IPS DF 4.7 (cell line): ENCODE results near the gene CAMSAP3.

Experiments
- DNase-seq: peaks from one replicate; pipeline ENCODE4 v3.0.0-alpha.2; 2013; ENCODE audit warnings: low spot score; ENCODE audit errors: extremely low read depth

Gene CAMSAP3

DNA sequence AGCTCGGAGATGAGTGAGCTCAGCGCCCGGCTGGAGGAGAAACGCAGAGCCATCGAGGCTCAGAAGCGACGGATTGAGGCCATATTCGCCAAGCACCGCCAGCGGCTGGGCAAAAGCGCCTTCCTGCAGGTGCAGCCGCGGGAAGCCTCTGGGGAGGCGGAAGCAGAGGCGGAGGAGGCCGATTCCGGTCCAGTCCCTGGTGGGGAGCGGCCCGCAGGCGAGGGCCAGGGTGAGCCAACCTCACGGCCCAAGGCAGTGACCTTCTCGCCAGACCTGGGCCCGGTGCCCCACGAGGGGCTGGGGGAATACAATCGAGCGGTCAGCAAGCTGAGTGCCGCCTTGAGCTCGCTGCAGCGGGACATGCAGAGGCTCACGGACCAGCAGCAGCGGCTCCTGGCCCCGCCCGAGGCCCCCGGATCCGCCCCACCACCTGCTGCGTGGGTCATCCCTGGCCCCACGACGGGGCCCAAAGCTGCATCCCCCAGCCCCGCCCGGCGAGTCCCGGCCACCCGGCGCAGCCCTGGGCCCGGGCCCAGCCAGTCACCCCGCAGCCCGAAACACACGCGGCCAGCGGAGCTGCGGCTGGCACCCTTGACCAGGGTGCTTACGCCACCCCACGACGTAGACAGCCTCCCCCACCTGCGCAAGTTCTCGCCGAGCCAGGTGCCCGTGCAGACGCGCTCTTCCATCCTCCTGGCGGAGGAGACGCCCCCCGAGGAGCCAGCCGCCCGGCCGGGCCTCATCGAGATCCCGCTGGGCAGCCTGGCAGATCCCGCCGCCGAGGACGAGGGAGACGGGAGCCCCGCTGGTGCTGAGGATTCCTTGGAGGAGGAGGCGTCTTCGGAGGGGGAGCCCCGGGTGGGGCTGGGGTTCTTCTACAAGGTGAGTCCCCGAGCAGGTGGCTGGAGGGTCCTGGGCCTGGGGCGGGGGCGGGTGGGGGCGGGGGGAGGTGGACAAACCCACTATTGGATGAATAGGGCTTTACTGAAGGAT lies 16.9 kb downstream of the CAMSAP3 start:
- DNase-seq, result no peak

DNA sequence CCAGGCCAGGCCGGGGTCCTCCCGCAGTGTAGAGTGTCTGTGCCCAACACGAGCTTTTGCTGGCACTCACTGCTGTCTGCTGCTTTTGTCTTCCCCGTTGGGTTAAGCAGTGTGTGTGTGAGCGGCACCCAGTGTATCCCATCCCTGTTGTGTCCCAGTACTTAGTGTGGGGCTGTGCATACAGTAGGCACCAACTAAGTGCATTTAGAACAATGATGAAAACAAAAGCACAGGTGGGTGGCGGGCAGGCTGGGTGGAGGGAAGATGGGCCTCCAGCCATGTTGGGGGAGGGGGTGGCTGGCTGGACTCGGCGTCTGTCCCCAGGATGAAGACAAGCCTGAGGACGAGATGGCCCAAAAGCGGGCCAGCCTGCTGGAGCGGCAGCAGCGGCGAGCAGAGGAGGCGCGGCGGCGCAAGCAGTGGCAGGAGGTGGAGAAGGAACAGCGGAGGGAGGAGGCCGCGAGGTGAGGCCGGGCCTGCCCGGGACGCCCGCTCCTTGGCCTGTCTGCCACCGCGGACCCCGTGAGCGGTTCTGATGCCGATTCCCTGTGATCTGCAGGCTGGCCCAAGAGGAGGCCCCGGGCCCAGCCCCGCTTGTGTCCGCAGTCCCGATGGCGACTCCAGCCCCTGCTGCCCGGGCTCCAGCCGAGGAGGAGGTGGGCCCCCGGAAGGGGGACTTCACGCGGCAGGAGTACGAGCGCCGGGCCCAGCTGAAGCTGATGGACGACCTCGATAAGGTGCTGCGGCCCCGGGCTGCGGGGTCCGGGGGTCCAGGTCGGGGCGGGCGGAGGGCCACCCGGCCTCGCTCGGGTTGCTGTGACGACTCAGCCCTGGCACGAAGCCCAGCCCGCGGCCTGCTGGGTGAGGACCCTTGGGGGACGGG lies 19.4 kb downstream of the CAMSAP3 start:
- DNase-seq, result no peak

DNA sequence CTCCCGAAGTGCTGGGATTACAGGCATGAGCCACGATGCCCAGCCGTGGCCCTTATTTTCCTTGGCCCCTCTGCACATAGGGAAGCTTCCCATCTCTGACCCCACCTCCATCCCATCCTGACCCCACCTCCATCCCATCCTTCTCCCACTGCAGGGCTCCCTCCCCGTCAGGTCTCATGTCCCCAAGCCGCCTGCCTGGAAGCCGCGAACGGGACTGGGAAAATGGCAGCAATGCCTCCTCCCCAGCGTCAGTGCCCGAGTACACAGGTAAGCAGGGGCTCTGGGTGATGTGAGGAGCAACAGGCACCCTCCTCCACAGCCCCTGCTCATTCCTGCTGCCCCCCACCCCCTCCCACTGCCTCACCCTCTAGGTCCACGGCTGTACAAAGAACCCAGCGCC lies 21.5 kb downstream of the CAMSAP3 start:
- no peak for DNase-seq

DNA sequence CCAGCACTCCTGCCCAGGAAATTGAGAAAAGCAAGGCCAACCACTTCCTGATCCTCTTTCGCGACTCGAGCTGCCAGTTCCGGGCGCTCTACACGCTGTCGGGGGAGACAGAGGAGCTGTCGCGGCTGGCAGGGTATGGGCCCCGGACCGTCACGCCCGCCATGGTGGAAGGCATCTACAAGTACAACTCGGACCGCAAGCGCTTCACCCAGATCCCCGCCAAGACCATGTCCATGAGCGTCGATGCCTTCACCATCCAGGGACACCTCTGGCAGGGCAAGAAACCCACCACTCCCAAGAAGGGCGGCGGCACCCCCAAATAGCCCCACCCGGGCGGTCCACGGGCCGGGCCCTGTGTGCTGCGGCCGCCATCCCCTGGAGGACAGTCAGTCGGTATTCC lies 22.1 kb downstream of the CAMSAP3 start:
- no peak for DNase-seq

DNA sequence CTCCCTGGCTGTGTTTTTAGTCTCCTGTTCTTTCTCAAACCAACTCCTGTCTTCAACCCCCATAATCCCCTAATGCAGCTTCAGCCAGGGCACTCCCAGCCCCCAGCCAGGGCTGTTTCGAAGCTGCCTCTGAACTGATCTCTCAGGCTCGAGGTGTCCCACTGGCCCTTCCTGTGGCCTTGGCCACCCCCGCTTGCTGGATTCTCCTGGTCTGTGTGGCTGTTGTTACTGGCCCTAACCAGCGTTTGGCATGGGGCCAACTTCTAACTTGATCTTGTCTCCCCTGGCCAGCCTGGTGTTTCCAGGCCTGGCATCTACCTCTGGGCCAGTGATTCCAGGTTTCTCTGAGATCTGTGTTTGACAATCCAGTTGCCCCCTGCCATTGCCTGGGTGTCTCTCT lies 22.7 kb downstream of the CAMSAP3 start:
- DNase-seq, result no peak

DNA sequence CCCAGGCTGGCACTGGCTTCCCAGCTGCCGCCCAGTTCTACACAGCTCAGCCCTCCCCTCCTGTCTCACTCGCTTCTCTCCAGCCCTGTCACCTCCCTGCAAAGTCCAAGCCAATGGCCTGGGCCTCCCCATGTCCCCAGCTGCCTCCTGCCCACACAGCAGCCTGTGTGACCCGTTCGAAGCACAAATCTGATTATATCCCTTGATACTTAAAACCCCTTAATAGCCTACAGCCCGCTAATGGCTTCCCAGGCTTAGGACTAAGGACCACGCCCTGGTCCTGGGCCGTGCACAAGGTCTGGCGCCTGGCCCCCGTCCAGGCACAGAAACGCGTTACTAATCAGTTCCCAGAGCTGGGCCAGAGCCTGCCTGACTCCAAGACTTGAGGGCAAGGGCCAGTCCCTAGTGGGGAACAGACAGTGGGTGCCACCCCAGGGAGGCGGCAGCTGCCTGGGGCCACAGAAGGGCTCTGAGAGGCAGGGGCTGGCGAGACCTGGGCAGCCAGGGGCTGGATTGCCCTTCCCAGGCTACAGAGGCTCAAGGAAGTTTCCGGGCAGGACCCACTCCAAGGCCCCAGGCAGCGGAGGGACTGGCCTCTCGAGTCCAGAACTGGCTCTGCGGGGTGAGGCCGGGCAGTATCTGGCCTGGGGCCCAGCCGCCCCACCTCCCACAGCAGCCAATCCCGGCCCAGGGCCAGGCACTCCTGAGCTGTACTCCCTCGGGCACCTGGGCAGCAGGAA lies 23.3 kb downstream of the CAMSAP3 start:
- DNase-seq, result no peak

DNA sequence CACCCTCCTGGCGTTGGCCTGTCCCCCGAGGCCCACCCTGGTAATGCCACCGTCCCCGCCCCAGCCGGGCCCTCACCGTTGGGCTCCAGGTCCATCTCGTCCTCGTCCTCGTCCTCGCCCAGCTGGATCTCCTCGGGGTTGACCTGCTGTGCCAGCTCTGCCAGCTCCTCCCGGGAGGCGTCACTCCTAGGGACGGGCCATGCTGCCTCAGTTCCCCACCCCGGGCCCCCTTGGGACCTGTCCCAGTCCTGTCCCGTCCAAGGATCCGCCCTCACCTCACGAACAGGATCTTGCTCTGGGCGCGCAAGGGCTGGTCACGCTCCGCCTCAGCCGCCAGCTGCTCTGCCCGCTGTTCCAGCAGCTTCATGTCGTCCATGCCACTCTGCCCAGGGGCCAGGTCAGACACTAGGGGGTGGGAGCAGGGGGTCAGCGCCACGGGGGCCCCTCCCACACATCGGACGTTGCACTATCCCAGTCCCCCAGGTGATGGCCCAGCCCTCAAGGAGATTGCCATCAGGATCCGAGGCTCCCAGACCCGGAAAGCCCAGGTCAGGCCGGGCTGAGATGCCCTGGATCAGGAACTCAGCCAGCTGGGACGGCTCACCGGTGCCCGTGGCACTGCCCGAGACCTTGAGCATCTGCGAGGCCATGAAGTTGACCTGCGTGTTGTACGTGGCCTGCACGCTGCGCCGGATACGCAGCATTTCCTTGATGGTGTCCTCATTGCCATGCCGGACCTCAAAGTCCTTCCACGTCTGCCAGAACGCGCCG lies 24.2 kb downstream of the CAMSAP3 start:
- no peak for DNase-seq

DNA sequence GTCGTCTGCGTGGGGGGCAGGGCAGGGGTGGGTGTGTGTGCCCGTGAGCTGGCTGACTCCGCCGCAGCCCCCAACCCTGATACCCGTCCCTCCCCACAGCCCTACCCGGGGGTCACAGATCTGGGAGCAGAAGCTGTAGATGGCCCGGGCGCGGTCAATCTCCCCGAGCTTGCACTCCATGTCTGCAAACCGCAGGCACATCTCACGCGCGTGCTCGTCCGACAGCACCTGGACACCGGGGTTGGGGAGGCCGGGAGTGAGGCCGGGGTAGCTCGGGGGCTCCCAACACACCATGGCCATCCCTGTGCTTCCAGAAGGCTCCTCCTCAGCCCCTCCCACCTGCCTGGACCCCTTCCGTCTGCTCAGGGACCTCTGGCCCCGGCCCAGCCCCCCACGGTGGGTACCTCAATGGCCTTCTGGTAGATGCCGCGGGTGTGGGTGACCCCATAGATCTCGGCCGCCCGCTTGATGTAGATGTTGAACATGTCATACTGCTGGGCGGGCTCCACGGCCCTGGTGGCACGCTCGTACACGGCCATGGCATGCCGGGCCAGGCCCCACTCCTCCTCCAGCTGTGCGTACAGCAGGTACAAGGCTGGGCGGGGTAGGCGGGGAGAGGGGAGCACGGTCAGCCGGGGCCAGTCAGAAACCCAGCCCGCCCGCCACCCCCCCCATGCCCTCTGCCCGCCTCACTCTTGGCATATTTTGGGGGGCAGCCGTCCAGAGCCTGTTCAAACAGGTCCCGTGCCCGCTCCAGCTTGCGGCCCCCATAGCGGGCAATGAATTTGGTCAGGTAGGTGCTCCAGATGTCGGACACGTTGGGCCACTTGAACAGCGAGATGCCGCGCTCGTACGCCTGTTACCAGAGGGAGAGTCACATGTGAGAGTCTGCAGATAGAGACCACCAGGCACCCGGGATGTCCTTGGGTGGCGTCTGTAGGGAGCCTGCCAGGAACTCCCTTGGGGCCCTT lies 25.1 kb downstream of the CAMSAP3 start:
- no peak for DNase-seq

DNA sequence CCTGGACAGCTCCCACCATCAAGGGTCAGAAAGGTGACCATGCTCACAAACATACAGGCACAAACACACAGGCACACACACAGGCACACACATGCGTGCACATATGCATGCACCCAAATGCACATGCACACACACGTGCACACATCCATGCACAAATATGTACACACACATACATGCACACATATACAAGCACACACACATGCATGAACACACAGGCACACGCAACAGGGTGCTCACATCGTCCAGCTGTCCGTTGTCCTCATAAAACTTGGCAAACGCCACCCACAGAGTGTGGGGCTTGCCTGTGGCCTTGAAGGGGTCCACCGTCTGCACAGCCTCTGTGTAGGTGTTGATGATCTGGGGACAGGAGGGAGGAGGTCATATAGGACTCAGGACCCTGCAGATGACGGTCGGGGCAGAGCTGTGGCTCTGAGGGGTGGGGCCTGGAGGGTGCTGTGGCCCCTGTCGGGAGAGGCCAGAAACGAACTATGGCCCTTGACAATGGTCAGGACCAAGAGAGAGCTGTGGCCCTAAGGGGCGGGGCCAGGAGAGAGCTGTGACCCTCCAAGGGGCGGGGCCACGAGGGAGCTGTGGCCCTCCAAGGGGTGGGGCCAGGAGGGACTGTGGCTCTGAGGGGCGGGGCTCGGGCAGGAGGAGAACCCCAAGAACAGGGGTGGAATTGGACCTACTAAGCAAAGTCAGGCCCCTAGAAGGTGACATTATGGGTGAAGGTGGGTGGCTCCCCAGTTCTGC lies 27.4 kb downstream of the CAMSAP3 start:
- DNase-seq, result no peak

DNA sequence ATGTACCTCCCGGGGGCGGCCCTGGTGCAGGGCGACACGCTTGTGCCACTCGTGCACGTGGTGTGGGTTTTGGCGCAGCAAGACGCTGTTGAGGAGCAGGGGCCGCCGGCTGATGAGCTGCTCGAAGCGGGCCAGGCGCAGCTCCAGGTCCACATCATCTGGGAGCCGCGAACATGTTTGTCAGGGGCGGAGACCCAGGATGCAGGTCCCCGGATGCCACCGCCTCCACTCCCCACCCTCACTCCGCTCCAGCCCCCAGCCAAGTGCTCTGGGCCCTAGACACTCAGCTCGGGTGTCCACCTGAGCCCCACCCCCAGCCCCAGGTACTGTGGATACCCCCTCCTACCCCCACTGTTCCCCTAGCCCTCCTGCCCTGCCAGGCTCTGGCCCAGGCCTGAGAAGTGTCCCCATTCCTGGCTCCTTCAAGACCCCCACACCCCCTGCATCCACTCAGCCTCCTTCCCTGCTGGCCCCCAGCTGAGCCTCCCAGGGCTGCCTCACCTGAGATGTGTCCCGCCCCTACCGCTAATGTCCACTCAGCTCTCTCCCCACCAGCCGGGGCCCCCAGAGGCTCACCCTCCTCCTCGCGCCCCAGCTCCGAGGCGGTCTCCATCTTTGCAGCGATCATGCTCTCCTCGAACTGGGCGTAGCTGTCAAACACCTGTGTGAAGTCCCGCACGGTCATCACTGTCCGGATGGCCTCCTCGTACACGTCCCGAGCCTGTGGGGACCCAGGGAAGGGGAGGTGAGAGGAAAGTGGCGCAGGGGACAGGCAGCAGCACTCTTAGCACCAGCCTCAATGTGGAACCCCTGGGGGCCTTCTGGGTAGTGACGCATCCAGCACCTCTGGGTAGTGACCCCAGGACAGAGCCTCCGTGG lies 28.3 kb downstream of the CAMSAP3 start:
- DNase-seq, result no peak

DNA sequence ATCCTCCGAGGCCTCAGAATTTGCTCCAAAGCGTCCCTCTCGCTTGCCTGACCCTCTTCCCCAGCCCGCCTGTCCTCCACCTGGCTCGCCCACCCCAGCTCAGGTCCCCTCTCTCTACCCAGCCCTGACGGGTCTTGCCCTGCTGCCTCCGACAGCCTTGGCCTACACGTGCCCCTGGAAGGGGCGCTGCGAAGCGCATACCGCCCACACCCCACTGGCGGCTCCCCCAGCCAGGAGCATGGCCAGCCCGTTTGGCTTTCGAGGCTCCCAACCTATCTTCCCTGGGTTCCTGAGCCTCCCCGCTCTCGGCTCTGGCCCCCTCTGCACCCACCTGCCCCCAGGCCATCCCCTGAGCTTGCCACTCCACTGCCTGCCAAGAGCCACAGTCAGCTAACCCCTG lies 29.1 kb downstream of the CAMSAP3 start:
- DNase-seq, result no peak

DNA sequence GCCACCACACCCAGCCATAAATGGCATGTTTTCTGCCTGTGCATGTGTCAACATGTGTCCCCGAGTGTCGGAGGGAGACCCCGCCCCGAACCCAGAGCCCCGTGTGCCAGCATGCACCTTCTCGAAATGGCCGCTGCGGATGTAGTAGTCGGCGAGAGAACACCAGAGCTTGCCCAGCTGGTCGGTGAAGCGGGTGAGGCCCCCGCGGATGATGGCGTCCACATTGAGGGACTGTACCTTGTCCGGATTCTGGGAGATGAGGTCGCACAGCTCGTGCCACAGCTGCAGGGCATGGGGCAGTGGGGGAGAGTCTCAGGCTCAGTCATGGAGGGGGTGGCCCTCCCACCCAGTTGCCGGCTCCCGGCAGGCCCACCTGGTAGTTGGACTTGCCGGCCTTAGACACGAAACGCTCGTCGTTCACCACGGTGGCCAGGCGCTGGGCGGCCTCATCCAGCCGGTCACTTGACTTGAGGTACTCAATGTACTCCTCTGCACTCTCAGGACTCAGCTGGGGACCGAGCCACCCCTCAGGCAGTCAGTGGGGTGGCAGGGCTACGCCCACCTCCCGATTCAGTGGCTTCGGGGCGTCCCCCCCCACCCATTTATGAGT lies 30.2 kb downstream of the CAMSAP3 start:
- DNase-seq, result no peak

DNA sequence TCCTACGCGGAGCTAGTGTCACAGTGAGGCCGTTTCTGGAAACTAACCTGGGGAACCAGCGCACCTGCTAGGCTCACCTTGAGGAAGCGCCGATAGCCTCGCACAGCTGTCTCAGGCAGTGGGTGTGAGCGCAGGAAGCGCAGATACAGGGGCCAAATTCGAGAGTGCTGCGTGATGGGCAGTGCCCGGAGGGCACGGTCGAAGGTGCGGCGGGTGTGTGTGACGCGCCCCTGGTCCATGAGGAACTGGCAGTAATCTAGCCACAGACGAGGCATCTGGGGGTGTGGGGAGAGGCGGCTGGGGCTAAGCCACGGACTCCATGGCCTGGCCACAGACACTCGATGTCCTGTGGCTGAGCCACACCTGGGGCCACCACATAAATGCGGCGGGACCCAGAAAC lies 31.5 kb downstream of the CAMSAP3 start:
- DNase-seq, result no peak

DNA sequence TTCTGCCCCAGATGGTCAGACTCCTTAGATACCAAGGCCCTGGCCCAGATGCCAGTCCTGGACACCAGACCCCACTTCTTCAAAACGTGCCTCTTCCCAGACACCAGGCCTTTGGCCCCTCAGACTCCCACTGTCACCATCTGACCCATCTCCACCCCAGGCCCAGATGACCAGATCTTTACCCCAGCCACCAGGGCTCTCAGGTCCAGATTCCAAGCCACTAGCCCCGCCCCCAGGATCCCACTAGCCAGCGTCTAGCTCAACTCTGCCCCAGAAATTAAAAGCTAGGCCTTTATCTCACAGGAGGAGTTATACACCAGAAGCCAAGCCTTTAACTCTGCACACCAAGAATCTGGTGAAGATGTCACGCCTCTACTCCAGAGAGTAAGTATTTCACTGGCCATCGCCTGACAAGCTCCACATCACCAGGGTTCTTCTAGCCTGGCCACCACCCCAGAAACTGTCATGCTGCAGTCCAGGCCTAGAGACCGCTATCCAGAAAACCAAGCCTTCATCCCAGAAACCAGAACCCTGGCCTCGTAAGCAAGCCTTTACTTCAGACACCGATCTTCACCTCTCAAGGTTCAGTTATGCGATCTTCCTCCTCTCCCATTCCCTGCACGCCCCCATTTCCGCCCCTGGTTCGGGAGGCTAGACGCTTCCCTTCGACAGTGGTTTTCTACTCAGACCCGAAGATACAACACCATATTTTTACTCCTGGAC lies 33.1 kb downstream of the CAMSAP3 start:
- DNase-seq, result no peak

DNA sequence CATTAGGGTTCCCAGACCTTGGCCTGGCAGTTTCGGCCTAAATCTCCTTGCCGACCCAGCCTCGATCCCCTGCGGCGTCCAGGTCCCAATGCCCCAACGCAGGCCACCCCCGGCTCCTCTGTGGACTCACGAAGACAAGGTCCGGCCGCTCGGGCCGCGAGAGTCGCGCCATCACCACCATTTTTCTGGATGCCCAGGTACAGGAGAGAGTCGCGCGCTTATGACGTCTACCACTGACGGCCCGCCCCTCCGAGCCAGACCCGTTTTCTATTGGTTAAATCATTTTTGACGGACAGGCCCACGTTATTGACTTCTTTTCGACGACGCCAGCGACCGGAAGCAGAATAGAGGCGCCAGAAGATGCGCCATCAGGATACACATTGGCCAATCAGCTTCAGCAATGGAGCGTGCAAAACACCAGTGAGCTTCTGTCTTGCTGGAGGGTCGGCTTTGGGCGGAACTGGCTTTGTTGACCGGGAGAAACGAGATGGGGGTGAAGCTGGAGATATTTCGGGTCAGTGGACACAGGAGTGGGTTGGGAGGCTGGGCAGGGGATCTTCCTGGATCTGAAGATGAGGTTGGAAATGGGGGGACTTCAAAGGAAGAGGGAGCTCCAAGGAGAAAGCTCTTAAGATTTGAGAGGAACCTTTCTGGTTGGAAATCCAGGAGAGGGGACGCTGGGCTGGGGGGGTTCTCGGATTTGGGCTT lies 33.8 kb downstream of the CAMSAP3 start, which contains the start of the genes PET100 and XAB2:
TSS of gene PET100 (plus strand) at position 447 of the 708 bp plus-strand sequence. CDS start at position 488, 41 bp downstream.
TSS of gene XAB2 (minus strand) at position 199 of the 708 bp plus-strand sequence. CDS start at position 181, 18 bp downstream.
- peak; percentile 94 for DNase-seq

DNA sequence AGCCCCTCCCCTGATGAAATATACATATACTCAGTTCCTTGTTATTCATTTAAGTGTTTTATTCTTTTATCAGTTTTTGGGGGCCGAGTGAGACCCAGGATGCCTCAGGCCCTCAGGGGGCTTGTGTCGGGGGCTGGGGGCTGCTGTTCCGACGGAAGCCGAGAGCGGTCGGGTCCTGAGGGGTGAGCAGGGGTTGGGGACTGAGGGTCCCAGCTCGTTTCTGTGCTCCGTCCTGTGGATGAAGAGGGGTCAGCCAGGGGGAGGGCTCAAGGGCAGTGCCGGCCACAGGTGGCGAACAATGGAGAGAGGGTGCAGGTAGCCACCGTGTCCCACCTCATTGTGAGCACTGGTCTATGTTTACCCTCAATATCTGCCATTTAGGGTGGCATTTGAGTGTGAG lies 35.9 kb downstream of the CAMSAP3 start:
- no peak for DNase-seq
